ENCODE data around the gene MCRIP2.
"Not testable (repeated sequence)": the region's sequence is repeated elsewhere in the genome, so short reads cannot be mapped to it uniquely, and the experiment has no call there.

Gene MCRIP2, protein sequence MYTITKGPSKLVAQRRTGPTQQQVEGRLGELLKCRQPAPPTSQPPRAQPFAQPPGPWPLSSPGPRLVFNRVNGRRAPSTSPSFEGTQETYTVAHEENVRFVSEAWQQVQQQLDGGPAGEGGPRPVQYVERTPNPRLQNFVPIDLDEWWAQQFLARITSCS

DNA sequence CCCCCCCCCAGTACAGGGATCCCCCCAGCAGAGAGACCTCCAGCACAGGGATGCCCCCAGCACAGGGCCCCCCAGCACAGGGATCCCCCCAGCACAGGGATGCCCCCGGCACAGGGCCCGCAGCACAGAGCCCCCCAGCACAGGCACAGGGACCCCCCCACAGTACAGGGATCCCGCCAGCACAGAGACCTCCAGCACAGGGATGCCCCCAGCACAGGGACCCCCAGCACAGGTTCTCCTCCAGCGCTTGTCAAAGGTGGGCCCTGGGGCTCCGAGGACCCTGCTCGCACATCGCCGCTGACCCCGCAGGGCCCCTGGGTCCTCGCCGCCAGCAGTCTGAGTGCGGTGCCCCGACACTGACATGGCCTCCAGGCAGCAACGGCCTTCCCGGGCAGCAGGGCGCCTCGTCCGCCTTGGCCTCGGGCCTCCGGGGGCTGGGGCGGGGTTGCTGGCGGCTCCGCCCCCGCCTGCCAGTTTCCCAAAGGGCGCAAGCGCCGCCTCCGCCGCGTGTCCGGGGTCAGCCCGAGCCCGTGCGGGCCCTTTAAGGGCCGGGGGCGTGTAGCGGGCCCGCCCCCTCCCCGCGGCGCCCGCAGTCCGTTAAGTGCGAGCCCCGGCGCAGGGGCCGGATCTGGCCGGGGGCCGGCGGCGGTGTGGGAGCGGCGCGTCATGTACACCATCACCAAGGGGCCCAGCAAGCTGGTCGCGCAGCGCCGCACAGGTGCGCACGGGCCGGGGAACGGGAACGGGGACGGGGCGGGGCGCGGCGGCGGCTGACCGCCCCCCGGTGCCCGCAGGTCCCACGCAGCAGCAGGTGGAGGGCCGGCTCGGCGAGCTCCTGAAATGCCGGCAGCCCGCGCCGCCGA lies at the start of gene MCRIP2:
TSS of gene MCRIP2 (plus strand) at position 503 of the 863 bp plus-strand sequence. CDS start at position 667, 164 bp downstream.
- DNase-seq (ENCODE audit: low read depth in 3 of 3): peak; percentile 37 to 77 (median 71)

DNA sequence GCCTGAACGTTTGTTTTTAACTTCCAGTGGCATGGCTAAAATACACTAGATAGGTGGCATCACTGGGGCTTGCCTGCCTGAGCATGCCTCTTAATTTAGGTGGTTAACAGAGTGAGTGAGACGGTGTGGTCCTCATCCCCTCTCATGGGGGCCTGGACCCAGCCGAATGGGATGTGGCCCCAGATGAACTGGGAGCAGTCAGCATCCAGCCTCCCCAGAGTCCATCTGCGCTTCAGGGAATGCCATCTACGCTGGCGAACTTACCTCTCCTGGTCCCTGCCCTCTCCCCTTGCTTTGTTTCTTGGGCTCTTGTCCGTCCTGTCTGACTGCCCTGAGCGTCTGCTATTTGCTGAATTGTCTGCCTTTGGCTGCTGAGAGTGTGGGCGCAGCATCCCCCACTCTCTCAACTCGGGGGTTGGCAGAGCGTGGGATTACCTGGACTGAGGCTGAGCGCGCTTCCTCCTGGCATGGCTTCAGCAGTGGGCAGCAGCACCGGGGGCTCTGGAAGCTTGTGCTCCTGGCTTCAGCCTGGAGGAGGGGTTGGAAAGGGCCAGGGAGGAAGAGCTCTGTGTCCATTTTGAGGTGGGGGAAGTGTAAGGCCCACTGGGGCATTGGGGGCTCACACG lies 49.6 kb upstream of the MCRIP2 start:
- DNase-seq (ENCODE audit: low read depth in 3 of 3): no peak

DNA sequence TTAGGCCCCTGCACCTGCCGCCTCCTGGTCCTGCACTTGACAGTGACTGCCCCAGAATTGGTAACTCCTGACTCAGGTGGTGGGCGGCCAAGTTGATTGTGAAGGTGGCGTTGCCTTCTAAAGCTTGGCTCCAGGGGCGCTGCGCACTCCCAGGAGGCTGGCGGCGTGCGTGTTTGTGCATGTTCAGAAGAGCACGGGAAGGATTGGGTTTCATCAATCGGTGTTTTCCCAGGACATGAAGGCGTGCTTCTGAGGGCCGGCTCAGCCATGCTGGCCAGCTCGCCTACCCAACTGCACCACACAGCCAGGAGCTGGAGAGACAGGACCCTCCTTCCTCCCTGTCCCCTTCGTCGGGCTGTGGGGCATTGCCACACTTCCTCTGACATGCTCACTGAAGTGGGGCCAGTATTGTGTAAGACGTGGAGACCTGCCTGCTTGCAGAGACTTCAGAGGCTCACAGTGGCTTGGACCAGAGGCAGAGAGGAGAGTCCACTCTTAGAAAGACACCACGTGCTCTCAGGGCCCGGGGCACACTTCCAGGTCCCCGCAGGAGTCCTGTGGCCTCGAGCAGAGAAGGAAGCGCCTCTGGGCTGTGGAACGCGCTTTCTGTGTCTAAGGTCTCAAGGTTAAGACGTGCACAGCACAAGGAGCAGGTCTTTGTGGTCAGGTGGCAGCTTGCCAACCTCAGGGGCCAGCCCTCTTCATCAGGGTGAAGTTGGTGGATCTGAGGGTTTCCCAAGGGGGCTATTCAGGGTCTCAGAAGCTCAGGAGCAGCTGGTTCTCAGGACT lies 48.9 kb upstream of the MCRIP2 start:
- DNase-seq (ENCODE audit: low read depth in 3 of 3): no peak

DNA sequence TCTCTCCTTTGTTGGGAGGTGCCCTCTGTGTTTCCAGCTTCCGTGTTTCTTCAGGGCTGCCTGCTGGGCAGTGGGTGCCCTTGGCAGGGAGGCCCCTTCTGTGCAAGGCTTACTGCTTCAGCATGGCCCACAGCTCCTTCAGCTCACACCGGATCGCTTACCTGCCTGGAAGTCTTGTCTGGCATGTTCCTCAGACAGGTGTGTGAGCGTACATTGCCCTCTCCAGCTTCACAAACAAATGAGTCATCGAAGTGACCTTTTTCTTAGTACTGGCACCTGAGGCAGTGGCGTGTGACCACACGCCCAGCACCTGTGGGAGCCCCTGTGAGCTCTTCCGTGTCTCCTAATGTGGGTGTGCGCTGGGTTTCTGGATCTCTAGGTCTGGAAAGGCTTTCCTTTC lies 48.2 kb upstream of the MCRIP2 start:
- DNase-seq (ENCODE audit: low read depth in 3 of 3): no peak

DNA sequence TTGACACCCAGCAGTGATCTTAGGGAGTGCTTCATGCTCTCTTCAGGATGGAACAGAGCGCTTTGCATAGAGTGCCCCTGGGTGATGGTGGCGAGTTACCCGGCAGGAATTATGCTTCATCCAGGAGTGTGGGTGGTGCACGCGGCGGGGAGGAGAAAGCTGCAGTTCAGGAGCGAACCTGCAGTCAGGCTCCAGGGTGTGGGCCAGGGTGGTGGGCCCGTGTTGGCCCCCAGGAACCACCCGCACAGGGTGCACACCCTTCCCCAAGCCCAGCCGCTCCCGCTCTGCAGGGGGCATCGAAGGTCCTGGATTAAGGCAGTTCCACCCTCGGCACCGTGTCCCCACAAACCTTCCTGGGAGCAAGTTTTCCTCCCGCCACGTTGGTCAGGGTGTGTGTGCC lies 47.8 kb upstream of the MCRIP2 start:
- no peak for DNase-seq (ENCODE audit: low read depth in 3 of 3)

DNA sequence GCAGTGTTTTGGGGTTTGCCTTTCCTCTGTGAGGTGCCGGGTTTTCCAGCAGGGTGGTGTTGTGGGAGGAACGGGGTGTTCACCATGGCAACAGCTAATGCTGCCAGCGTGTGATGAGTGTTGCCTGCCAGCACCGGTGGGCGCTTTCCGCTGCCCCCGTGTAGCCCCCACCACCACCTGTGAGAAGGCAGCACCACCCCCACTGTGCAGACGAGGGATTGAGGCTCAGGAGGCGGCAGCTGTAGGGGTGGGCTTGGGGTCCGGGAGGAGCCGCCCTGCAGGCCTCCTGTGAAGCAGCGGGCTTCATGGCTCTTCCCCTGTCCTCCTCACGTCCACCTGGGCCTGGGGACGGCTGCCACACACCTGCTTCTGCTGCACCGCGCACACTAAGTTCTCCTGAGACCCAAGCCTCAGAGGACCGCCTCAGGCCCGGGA lies 46.5 kb upstream of the MCRIP2 start:
- no peak for DNase-seq (ENCODE audit: low read depth in 3 of 3)

DNA sequence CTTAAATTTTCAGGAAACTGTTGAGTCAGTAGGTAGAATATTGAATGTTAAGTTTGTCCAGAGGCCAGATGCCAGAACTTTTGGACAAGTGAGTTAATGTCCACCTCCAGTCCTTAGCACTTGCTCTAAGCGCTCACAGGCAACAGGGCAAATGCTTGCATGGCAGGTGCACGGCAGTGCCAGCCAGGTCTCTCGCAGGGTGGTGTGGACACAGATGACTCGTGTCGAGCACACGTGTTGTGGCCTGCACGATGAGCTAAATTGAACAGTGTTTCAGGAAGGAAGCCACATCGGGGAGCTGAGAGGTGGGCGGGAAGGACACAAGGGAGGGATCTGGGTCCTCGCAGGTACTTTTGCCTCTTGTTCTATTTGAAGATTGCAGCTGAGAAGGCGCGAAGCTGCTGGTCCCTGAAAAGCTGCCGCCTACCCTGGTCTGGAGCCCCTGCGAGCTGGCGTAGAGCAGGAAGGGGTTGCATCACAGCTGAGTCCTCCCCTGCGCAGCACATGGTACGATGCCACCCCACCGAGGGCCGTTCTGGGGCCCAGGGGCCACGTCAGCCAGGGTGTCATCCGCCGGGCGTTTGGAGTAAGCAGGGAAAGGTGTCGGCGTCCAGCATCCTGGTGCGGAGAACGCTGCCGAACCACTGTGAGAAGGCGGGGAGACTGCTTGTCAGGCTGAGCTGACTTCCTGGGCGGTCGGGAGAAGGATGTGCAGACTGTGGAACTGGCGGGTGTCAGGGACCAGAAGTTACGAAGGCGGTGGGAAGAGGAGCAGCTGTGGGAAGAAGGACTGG lies 45.5 kb upstream of the MCRIP2 start:
- no peak for DNase-seq (ENCODE audit: low read depth in 3 of 3)

DNA sequence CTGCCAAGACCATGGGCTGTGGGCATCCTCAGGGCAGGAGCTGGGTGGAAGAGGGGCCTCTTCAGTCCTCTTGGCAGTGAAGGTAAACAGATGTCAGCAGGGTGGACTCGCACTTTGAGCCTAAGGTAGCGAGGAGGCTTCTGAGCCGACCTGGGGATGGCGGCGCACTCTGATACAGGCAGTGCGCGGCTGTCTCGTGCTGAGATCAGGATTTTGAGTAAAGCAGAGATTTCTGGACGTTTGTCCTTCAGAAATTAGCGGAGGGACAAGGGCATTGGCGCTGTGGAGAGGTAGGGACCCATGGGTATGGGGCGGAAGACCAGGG lies 44.9 kb upstream of the MCRIP2 start:
- no peak for DNase-seq (ENCODE audit: low read depth in 3 of 3)

DNA sequence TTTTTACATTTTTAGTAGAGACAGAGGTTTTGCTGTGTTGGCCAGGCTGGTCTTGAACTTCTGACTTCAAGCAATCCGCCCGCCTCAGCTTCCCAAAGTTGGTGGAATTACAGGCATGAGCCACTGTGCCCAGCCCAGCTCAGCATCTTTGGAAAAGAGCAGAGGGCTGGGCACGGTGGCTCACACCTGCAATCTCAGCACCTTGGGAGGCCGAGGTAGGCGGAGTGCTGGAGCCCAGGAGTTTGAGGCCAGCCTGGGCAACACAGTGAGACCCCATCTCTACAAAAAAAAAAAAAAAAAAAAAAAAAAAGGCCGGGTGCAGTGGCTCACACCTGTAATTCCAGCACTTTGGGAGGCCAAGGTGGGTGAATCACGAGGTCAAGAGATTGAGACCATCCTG lies 44.0 kb upstream of the MCRIP2 start:
- not testable (repeated sequence) for DNase-seq (ENCODE audit: low read depth in 3 of 3)

DNA sequence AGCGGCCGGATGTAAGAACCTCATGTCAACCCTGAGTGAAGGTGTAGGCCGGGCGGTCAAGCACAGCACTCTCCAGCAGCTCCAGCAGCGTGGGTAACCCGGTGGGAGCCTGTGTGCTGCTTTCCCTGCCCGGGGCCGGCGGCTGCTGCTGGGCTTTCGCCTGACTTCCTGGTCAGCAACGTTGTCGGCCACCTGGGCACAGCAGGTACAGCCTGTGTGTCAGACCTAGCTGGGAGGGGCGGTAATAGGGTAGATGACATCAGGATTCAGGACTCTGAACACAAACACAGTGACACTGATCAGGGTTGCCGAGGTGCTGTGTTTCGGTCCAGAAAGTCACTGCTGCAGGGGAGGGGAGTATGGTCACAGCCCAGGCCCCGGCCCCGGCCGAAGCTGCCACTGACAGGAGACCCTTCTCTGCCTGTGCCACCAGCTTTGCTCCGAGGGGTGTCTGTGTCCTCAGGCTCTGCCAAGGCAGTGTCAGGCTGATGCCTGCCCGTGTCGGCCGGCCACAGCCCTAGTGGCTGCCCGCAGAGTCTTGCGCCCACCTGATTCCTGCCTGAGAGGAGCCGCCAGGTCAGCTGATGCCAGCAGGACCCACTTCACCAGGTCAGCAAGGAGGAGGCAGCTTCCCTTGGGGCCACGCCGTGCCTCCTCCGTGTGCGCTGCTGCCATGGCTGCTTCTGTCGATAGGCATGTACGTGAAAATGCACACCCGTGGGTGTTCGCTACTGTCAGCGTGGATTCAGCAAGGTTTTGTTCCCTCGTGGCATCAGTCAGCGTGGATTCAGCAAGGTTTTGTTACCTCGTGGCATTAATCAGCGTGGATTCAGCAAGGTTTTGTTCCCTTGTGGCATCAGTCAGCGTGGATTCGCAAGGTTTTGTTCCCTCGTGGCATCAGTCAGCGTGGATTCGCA lies 42.5 kb upstream of the MCRIP2 start:
- DNase-seq (ENCODE audit: low read depth in 3 of 3): no peak

DNA sequence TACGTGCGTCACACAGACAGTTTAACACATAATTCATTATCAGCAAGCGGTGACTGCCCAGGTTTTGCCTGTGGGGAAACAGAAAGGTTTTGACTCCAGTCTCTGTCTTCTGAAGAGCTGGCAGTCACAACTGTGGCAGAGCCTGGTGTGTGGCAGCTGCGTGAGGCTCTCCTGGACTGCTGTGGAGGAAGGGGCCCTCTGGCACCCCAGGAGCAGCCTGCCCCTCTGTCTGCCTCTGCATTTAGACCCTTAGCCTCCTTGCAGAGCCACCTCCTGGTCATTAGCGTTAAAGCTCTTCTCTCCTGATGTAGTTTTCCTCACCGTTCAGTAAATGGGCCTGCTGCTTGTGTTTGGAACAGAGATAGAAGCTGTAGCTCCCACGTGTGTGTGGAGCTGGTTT lies 40.8 kb upstream of the MCRIP2 start:
- no peak for DNase-seq (ENCODE audit: low read depth in 3 of 3)

DNA sequence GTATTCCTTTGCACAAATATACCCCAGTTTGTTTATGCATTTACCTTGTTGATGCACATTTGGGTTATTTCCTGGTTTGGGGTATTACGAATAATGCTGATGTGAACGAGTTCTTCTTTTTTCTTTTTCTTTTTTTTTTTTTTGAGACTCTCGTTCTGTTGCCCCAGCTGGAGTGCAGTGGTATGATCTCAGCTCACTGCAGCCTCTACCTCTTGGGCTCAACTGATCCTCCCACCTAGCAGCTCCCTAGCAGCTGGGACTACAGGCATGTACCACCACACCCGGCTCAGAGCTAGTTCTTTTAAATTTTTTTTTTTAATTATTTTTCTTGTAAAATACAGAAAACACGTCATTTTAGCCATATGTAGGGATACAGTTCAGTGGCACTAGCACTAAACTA lies 37.7 kb upstream of the MCRIP2 start:
- DNase-seq (ENCODE audit: low read depth in 3 of 3): no peak

DNA sequence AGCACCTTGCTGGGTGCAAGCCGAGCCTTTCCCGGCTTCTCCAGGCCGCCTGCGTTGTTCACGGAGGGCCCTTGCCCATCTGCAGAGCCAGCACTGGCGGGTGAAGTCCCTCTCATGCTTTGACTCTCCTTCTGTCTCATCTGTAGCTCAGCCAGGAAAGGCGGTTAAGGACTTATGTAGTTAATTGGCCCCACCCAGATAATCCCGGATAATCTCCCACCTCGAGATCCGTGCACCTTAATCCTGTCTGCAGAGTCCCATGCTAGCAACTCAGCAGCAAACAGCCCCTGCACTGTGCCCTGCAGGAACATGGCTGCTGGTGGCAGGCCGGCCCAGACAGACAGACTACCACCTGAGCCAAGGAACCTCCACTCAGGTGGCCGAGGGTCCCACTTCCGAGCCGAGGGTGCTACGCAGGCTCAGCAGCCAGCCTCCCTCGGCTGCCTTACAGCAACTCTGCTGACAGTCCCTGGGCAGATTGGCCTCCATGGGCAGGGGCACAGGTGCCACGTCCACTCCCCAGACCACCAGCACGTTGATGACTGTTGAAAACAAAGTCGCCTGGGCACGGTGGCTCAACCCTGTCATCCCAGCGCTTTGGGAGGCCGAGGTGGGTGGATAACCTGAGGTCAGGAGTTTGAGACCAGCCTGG lies 34.8 kb upstream of the MCRIP2 start:
- DNase-seq (ENCODE audit: low read depth in 3 of 3): no peak

DNA sequence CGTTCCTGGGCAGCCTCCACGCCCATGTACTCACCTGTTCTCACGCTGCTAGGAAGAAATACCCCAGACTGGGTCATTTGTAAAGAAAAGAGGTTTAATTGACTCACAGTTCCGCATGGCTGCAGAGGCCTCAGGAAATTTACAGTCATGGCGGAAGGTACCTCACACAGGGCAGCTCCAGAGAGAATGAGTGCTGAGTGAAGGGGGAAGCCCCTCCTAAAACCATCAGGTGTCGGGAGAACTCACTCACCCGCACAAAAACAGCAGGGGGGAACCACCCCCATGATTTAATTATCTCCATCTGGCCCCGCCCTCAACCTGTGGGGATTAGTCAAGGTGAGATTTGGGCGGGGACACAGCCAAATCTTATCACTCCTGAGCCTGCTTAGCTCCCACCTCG lies 33.6 kb upstream of the MCRIP2 start:
- peak; percentile 24 to 66 (median 53) for DNase-seq (ENCODE audit: low read depth in 3 of 3)

DNA sequence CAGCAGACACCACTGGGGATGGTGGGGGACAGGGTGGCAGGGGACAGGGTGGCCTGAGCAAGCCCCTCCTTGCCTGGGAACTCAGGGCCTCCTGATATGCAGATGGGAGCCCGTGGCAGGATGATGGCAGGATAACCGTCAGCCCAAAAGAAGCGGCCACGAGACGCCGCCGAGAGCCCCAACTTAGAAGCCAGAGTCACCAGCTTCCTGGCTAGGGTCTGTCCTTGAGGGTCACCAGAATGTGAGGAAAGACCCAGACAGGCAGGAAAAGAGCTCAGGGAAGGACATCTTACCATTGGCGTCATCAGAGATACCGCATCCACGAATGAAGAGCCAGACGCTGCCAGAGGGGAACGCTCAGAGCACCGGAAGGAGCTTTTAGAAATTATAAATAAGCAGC lies 32.3 kb upstream of the MCRIP2 start:
- no peak for DNase-seq (ENCODE audit: low read depth in 3 of 3)

DNA sequence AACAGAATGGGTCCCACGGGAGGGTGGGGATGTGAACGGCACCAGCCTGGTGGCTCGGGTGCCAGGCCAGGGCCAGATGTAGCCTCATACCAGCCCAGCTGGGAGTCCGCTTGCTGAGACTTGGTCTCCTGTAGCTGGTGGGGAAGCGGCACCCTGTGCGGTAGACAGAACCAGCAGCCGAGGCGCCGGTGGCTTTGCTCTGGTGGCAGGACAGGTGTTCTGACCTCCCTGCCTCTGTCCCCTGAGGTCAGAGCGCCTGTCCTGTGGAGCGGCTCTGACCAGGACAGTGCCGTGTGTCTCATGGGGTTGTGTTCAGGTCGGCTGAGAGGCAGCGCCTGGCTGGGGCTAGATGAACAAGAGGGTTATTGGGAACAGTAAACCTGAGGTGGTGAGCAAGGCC lies 31.6 kb upstream of the MCRIP2 start:
- DNase-seq (ENCODE audit: low read depth in 3 of 3): no peak

DNA sequence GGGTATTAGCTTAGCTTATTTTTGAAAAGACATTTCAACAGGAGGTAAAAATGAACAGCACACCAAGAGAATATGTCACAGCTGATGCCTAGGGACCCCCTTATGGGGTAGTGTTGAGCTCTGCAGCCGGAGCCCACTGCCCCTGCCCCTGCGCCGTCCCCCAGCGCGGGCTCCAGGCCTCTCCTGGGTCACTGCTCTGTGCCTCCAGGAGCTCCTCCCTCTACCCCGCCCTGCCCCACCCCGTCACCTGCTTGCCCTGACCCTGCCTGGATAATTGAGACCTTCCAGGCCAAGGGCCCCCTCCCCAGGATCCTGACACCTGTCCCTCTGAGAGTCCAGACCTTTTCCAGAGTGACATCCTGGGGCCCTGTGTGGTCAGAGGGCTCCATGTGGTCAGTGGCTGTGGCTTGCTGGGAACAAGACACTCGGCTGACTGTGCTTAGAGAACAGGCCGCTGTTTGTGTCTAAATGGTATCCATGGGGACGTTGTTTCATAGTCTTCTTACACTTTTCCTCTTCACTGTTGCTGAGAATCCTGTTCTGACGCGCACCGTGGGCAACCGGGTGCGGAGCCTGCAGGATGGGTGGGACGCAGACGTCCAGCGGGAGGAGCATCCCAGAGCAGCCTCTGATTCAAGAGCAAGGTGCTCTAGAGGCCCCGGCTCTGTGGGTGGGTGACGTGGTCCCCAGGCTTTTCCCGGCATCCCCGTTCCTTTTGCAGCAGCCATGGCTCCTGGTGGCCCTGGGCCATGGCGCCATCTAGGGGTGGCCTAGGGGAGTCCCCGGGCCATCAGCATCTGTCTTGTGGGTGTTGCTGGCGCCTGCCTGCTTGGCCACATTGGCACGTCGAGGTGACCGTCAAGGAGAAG lies 30.9 kb upstream of the MCRIP2 start:
- peak; percentile 44 to 51 (median 50) for DNase-seq (ENCODE audit: low read depth in 3 of 3)

DNA sequence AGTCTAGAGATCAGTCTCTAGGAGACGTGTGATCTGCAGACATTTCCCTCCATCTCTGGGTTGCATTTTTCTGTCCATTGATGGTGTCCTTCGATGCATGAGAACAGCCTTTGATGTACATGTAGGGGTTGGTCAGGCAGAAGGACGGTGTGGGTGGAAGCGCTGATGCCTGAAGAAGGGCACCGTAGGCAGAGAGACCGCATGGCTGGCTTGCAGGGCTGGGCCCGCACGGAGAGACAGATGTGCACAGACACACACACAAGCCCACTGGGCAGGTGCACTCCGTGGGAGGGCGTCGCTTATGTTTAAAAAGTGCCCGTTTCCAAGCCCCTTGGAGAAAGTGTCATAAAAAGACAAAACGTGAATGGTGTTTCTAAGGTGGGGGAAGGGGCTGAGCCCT lies 26.5 kb upstream of the MCRIP2 start:
- DNase-seq (ENCODE audit: low read depth in 3 of 3): no peak

Data from stimulated activated CD4-positive, alpha-beta T cell treated with anti-CD3 and anti-CD28 coated beads, TNF-alpha, amount 100 ng/mL, for 48 hours (primary cell).